ENCODE results near the gene RIOK2. TPM values are rescaled to one million over a fixed set of nuclear protein-coding genes. Genes with fewer than 3 reads are reported as not detected.

The RIOK2 gene
- total and polyA plus RNA-seq, 4 donors = 4.1 to 11.8 (median 10.1) TPM

DNA sequence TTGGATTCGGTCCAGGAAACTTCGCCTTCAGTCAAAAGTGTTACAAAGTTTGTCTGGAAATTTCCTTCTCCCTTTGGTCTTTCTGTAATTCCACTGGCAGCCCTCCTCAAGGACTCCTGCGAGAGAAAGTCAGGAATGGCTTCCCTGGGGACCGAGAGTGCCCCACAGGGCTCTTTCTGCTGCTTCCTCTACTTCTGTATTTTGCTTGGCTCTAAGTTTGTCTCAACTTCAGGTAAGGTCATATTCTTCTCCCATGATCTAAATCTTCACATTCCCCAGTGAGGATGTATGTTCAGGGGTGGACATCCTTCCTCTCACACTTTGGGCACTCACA, 10.3 kb upstream of the RIOK2 start:
- H3K4me3 ChIP-seq (ENCODE audit: low read depth in 1 of 3, low read length in 3 of 3) = no peak overlapping the region
- TF ChIP-seq, protein P1, sequence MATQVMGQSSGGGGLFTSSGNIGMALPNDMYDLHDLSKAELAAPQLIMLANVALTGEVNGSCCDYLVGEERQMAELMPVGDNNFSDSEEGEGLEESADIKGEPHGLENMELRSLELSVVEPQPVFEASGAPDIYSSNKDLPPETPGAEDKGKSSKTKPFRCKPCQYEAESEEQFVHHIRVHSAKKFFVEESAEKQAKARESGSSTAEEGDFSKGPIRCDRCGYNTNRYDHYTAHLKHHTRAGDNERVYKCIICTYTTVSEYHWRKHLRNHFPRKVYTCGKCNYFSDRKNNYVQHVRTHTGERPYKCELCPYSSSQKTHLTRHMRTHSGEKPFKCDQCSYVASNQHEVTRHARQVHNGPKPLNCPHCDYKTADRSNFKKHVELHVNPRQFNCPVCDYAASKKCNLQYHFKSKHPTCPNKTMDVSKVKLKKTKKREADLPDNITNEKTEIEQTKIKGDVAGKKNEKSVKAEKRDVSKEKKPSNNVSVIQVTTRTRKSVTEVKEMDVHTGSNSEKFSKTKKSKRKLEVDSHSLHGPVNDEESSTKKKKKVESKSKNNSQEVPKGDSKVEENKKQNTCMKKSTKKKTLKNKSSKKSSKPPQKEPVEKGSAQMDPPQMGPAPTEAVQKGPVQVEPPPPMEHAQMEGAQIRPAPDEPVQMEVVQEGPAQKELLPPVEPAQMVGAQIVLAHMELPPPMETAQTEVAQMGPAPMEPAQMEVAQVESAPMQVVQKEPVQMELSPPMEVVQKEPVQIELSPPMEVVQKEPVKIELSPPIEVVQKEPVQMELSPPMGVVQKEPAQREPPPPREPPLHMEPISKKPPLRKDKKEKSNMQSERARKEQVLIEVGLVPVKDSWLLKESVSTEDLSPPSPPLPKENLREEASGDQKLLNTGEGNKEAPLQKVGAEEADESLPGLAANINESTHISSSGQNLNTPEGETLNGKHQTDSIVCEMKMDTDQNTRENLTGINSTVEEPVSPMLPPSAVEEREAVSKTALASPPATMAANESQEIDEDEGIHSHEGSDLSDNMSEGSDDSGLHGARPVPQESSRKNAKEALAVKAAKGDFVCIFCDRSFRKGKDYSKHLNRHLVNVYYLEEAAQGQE (IDR thresholded peaks at IDR 0.05) = no peak
- TF ChIP-seq SP1 (IDR thresholded peaks at IDR 0.05) = no peak
- TF ChIP-seq NR2F2 (IDR thresholded peaks at IDR 0.05) = no peak
- TF ChIP-seq, protein P2, sequence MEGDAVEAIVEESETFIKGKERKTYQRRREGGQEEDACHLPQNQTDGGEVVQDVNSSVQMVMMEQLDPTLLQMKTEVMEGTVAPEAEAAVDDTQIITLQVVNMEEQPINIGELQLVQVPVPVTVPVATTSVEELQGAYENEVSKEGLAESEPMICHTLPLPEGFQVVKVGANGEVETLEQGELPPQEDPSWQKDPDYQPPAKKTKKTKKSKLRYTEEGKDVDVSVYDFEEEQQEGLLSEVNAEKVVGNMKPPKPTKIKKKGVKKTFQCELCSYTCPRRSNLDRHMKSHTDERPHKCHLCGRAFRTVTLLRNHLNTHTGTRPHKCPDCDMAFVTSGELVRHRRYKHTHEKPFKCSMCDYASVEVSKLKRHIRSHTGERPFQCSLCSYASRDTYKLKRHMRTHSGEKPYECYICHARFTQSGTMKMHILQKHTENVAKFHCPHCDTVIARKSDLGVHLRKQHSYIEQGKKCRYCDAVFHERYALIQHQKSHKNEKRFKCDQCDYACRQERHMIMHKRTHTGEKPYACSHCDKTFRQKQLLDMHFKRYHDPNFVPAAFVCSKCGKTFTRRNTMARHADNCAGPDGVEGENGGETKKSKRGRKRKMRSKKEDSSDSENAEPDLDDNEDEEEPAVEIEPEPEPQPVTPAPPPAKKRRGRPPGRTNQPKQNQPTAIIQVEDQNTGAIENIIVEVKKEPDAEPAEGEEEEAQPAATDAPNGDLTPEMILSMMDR (IDR thresholded peaks at IDR 0.05; ENCODE audit: low read depth, low read length, missing input control) = no peak
- TF ChIP-seq, protein P3, sequence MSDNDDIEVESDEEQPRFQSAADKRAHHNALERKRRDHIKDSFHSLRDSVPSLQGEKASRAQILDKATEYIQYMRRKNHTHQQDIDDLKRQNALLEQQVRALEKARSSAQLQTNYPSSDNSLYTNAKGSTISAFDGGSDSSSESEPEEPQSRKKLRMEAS (IDR thresholded peaks at IDR 0.05) = no peak
- TF ChIP-seq YY1 (IDR thresholded peaks at IDR 0.05) = no peak
- TF ChIP-seq, protein P4, sequence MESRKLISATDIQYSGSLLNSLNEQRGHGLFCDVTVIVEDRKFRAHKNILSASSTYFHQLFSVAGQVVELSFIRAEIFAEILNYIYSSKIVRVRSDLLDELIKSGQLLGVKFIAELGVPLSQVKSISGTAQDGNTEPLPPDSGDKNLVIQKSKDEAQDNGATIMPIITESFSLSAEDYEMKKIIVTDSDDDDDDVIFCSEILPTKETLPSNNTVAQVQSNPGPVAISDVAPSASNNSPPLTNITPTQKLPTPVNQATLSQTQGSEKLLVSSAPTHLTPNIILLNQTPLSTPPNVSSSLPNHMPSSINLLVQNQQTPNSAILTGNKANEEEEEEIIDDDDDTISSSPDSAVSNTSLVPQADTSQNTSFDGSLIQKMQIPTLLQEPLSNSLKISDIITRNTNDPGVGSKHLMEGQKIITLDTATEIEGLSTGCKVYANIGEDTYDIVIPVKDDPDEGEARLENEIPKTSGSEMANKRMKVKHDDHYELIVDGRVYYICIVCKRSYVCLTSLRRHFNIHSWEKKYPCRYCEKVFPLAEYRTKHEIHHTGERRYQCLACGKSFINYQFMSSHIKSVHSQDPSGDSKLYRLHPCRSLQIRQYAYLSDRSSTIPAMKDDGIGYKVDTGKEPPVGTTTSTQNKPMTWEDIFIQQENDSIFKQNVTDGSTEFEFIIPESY (IDR thresholded peaks at IDR 0.05) = no peak
- no peak for TF ChIP-seq FOXA2 (IDR thresholded peaks at IDR 0.05)
- no peak for TF ChIP-seq HNF4A (conservative IDR thresholded peaks at IDR 0.05)
- no peak for TF ChIP-seq RAD21 (IDR thresholded peaks at IDR 0.05)
- no peak for TF ChIP-seq GABPA (IDR thresholded peaks at IDR 0.05 in 1 of 2, conservative IDR thresholded peaks at IDR 0.05 in 1 of 2)
- no peak for TF ChIP-seq JUND (IDR thresholded peaks at IDR 0.05)
- TF ChIP-seq RXRA (IDR thresholded peaks at IDR 0.05) = no peak
- no peak for TF ChIP-seq TAF1 (conservative IDR thresholded peaks at IDR 0.05)
- no peaks in the 10 kb centered on the region for H3K4me1 ChIP-seq (ENCODE audit: control insufficient read depth in 4 of 4, insufficient read depth in 4 of 4, low read length in 3 of 4)
- H3K9ac ChIP-seq (ENCODE audit: low read depth in 1 of 2, low read length in 2 of 2) = no peak overlapping the region
- no peak for DNase-seq (ENCODE audit: low spot score)
- no peaks in the 10 kb centered on the region for H3K27me3 ChIP-seq (ENCODE audit: control insufficient read depth in 4 of 4, insufficient read depth in 4 of 4, low read length in 3 of 4)
- H3K9me3 ChIP-seq (ENCODE audit: control insufficient read depth in 4 of 4, low read length in 3 of 4) = no peaks in the 10 kb centered on the region
- H3K27ac ChIP-seq (ENCODE audit: low read depth in 1 of 2, low read length in 2 of 2) = no peak overlapping the region
- no peaks in the 10 kb centered on the region for H3K36me3 ChIP-seq (ENCODE audit: control insufficient read depth in 4 of 4, insufficient read depth in 3 of 4, low read depth in 1 of 4, low read length in 3 of 4)
- WGBS = 94% methylated on average over 4 of the region's 4 CpGs

DNA sequence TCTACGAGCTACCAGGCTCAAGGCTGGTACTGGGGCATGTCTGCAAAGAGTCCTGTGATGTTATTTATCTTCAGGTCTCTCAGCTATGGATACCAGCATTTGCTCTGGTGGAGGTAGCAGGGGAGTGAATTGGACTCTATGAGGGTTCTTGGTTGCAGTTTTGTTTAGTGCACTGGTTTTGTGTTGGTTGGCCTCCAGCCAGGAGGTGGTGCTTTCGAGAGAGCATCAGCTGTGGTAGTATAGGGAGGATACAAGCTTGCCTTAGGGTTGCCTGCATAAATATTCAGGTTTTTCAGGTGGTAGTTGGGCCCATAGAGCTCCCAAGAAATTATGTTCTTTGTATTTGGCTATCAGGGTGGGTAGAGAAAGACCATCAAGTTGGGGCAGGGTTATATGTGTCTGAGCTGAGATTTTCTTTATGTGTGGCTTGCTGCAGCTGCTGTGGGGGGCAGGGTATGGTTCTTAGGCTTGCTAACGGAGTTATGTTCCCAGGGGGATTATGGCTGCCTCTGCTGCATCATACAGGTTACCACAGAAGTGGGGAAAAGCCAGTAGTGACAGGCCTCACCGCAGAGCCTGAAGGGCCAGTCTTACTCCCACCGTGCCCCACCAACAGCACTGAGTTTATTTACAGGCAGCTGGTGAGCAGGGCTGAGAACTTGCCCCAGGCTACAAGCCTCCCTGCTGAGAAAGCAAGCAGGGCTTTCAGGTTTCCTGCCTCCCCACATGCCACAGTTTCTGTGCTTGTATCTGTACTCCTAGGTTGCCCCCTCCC, 9.7 kb upstream of the RIOK2 start:
- no peaks in the 10 kb centered on the region for H3K36me3 ChIP-seq (ENCODE audit: control insufficient read depth in 4 of 4, insufficient read depth in 3 of 4, low read depth in 1 of 4, low read length in 3 of 4)
- H3K27ac ChIP-seq (ENCODE audit: low read depth in 1 of 2, low read length in 2 of 2) = no peak overlapping the region
- 79% methylated on average over 5 of the region's 5 CpGs for WGBS
- no peaks in the 10 kb centered on the region for H3K9me3 ChIP-seq (ENCODE audit: control insufficient read depth in 4 of 4, low read length in 3 of 4)
- no peak for DNase-seq (ENCODE audit: low spot score)
- H3K9ac ChIP-seq (ENCODE audit: low read depth in 1 of 2, low read length in 2 of 2) = no peak overlapping the region
- no peak overlapping the region for H3K4me3 ChIP-seq (ENCODE audit: low read depth in 1 of 3, low read length in 3 of 3)
- H3K4me1 ChIP-seq (ENCODE audit: control insufficient read depth in 4 of 4, insufficient read depth in 4 of 4, low read length in 3 of 4) = no peaks in the 10 kb centered on the region
- no peaks in the 10 kb centered on the region for H3K27me3 ChIP-seq (ENCODE audit: control insufficient read depth in 4 of 4, insufficient read depth in 4 of 4, low read length in 3 of 4)
- TF ChIP-seq, protein P1 (IDR thresholded peaks at IDR 0.05) = no peak
- TF ChIP-seq FOXA1 (IDR thresholded peaks at IDR 0.05) (no peak), EGR1 (IDR thresholded peaks at IDR 0.05; ENCODE audit: low read depth in 2 of 2) (no peak), RXRA (IDR thresholded peaks at IDR 0.05) (no peak), FOXA2 (IDR thresholded peaks at IDR 0.05) (no peak), NR2F2 (IDR thresholded peaks at IDR 0.05) (no peak), TAF1 (conservative IDR thresholded peaks at IDR 0.05) (no peak)
- TF ChIP-seq, protein P3 (IDR thresholded peaks at IDR 0.05) = no peak
- TF ChIP-seq, protein P2 (IDR thresholded peaks at IDR 0.05; ENCODE audit: low read depth, low read length, missing input control) = no peak

All from liver (tissue), 9 donors.